ENCODE measurements around the gene ALDH5A1.

ALDH5A1 gene

GRCh38 chr6:24458941-24459340 is 35.8 kb upstream of the ALDH5A1 start:
- 78 to 84% methylated on average over 1 to 2 of the region's 2 CpGs for WGBS, 2 experiments (ENCODE audit: insufficient coverage in 2 of 2)
- Histone ChIP-seq H3K4me1 (ENCODE audit: control insufficient read depth, insufficient read depth, low read length, poor library complexity, severe bottlenecking) (no peaks in the 10 kb centered on the region), H3K4me3 (ENCODE audit: extremely low read depth, insufficient read depth, low read length, poor library complexity, severe bottlenecking) (no peak overlapping the region), H3K27ac (ENCODE audit: low read depth, low read length, severe bottlenecking) (no peak overlapping the region), H3K36me3 (ENCODE audit: control insufficient read depth, insufficient read depth, low read length) (no peaks in the 10 kb centered on the region), H3K9me3 (ENCODE audit: control insufficient read depth, low read length) (no peaks in the 10 kb centered on the region)

- no peak overlapping the region for H3K4me3 ChIP-seq (ENCODE audit: extremely low read depth, insufficient read depth, low read length, poor library complexity, severe bottlenecking)
- no peaks in the 10 kb centered on the region for H3K9me3 ChIP-seq (ENCODE audit: control insufficient read depth, low read length)
- no peaks in the 10 kb centered on the region for H3K36me3 ChIP-seq (ENCODE audit: control insufficient read depth, insufficient read depth, low read length)
- WGBS, 2 experiments (ENCODE audit: insufficient coverage in 2 of 2), result 91 to 100% methylated on average over 2 to 4 of the region's 4 CpGs
- no peaks in the 10 kb centered on the region for H3K4me1 ChIP-seq (ENCODE audit: control insufficient read depth, insufficient read depth, low read length, poor library complexity, severe bottlenecking)
- H3K27ac ChIP-seq (ENCODE audit: low read depth, low read length, severe bottlenecking), result no peak overlapping the region
These were observed 33.8 kb upstream of the ALDH5A1 start for GRCh38 chr6:24460966-24461365.

- Histone ChIP-seq H3K27ac (ENCODE audit: low read depth, low read length, severe bottlenecking) (no peak overlapping the region), H3K4me3 (ENCODE audit: extremely low read depth, insufficient read depth, low read length, poor library complexity, severe bottlenecking) (no peak overlapping the region), H3K36me3 (ENCODE audit: control insufficient read depth, insufficient read depth, low read length) (no peaks in the 10 kb centered on the region), H3K9me3 (ENCODE audit: control insufficient read depth, low read length) (no peaks in the 10 kb centered on the region), H3K4me1 (ENCODE audit: control insufficient read depth, insufficient read depth, low read length, poor library complexity, severe bottlenecking) (no peaks in the 10 kb centered on the region)
- 87% methylated on average over 6 to 8 of the region's 11 CpGs for WGBS, 2 experiments (ENCODE audit: insufficient coverage in 2 of 2)
These were observed 30.3 kb upstream of the ALDH5A1 start for GRCh38 chr6:24464253-24465038.

GRCh38 chr6:24469811-24470210 is 25.0 kb upstream of the ALDH5A1 start:
- Histone ChIP-seq H3K27ac (ENCODE audit: low read depth, low read length, severe bottlenecking) (no peak overlapping the region), H3K4me3 (ENCODE audit: extremely low read depth, insufficient read depth, low read length, poor library complexity, severe bottlenecking) (no peak overlapping the region), H3K9me3 (ENCODE audit: control insufficient read depth, low read length) (no peaks in the 10 kb centered on the region), H3K4me1 (ENCODE audit: control insufficient read depth, insufficient read depth, low read length, poor library complexity, severe bottlenecking) (no peaks in the 10 kb centered on the region), H3K36me3 (ENCODE audit: control insufficient read depth, insufficient read depth, low read length) (no peaks in the 10 kb centered on the region)
- WGBS, 2 experiments (ENCODE audit: insufficient coverage in 2 of 2), result 70% methylated on average over 2 of the region's 7 CpGs; no CpG with 5 or more reads in 1 of the 2 experiments

DNA sequence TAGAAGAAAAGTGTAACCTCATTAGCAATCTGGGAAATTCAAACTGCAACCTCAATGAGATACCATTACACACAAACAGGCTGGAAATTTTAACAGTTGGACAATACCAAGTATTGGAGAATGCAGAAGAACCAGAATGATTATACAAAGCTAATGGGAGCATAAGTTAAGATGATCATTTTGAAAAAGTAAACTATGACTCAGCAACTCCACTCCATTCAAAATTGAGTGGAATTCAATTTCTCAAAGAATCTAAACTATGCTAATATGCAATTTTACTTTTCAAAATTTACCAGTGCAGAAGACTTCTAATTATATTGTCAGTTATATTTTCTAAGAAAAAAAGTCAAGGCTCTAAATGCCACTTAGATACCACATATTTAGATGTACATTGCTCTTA is 22.6 kb upstream of the ALDH5A1 start:
- no peaks in the 10 kb centered on the region for H3K4me1 ChIP-seq (ENCODE audit: control insufficient read depth, insufficient read depth, low read length, poor library complexity, severe bottlenecking)
- H3K27ac ChIP-seq (ENCODE audit: low read depth, low read length, severe bottlenecking), result no peak overlapping the region
- no peaks in the 10 kb centered on the region for H3K9me3 ChIP-seq (ENCODE audit: control insufficient read depth, low read length)
- H3K36me3 ChIP-seq (ENCODE audit: control insufficient read depth, insufficient read depth, low read length), result no peaks in the 10 kb centered on the region
- no peak overlapping the region for H3K4me3 ChIP-seq (ENCODE audit: extremely low read depth, insufficient read depth, low read length, poor library complexity, severe bottlenecking)

- WGBS, 2 experiments (ENCODE audit: insufficient coverage in 2 of 2), result 83 to 95% methylated on average over 5 to 6 of the region's 6 CpGs
- no peak overlapping the region for H3K27ac ChIP-seq (ENCODE audit: low read depth, low read length, severe bottlenecking)
- H3K9me3 ChIP-seq (ENCODE audit: control insufficient read depth, low read length), result no peaks in the 10 kb centered on the region
- H3K36me3 ChIP-seq (ENCODE audit: control insufficient read depth, insufficient read depth, low read length), result no peaks in the 10 kb centered on the region
- H3K4me1 ChIP-seq (ENCODE audit: control insufficient read depth, insufficient read depth, low read length, poor library complexity, severe bottlenecking), result no peaks in the 10 kb centered on the region
- H3K4me3 ChIP-seq (ENCODE audit: extremely low read depth, insufficient read depth, low read length, poor library complexity, severe bottlenecking), result no peak overlapping the region
These were observed 18.1 kb upstream of the ALDH5A1 start for GRCh38 chr6:24476631-24477030.

- no CpG with 5 or more reads among the region's 1 CpG for WGBS, 2 experiments (ENCODE audit: insufficient coverage in 2 of 2)
- H3K27ac ChIP-seq (ENCODE audit: low read depth, low read length, severe bottlenecking), result no peak overlapping the region
- H3K9me3 ChIP-seq (ENCODE audit: control insufficient read depth, low read length), result no peaks in the 10 kb centered on the region
- no peak overlapping the region for H3K4me3 ChIP-seq (ENCODE audit: extremely low read depth, insufficient read depth, low read length, poor library complexity, severe bottlenecking)
- H3K36me3 ChIP-seq (ENCODE audit: control insufficient read depth, insufficient read depth, low read length), result no peaks in the 10 kb centered on the region
- H3K4me1 ChIP-seq (ENCODE audit: control insufficient read depth, insufficient read depth, low read length, poor library complexity, severe bottlenecking), result no peaks in the 10 kb centered on the region
These were observed 17.7 kb upstream of the ALDH5A1 start for GRCh38 chr6:24477070-24477469.

- no peak overlapping the region for H3K27ac ChIP-seq (ENCODE audit: low read depth, low read length, severe bottlenecking)
- H3K4me3 ChIP-seq (ENCODE audit: extremely low read depth, insufficient read depth, low read length, poor library complexity, severe bottlenecking), result no peak overlapping the region
- no peaks in the 10 kb centered on the region for H3K36me3 ChIP-seq (ENCODE audit: control insufficient read depth, insufficient read depth, low read length)
- no peaks in the 10 kb centered on the region for H3K9me3 ChIP-seq (ENCODE audit: control insufficient read depth, low read length)
- H3K4me1 ChIP-seq (ENCODE audit: control insufficient read depth, insufficient read depth, low read length, poor library complexity, severe bottlenecking), result no peaks in the 10 kb centered on the region
- 77 to 100% methylated on average over 2 to 3 of the region's 4 CpGs for WGBS, 2 experiments (ENCODE audit: insufficient coverage in 2 of 2)
These were observed 15.9 kb upstream of the ALDH5A1 start for GRCh38 chr6:24478903-24479302.

- 86 to 95% methylated on average over 5 to 8 of the region's 9 CpGs for WGBS, 2 experiments (ENCODE audit: insufficient coverage in 2 of 2)
- no peak overlapping the region for H3K4me3 ChIP-seq (ENCODE audit: extremely low read depth, insufficient read depth, low read length, poor library complexity, severe bottlenecking)
- no peaks in the 10 kb centered on the region for H3K36me3 ChIP-seq (ENCODE audit: control insufficient read depth, insufficient read depth, low read length)
- no peak overlapping the region for H3K27ac ChIP-seq (ENCODE audit: low read depth, low read length, severe bottlenecking)
- H3K4me1 ChIP-seq (ENCODE audit: control insufficient read depth, insufficient read depth, low read length, poor library complexity, severe bottlenecking), result no peaks in the 10 kb centered on the region
- H3K9me3 ChIP-seq (ENCODE audit: control insufficient read depth, low read length), result no peaks in the 10 kb centered on the region
These were observed 14.1 kb upstream of the ALDH5A1 start for GRCh38 chr6:24480705-24481104.

GRCh38 chr6:24481449-24481848 is 13.3 kb upstream of the ALDH5A1 start:
- 92% methylated on average over 3 to 5 of the region's 5 CpGs for WGBS, 2 experiments (ENCODE audit: insufficient coverage in 2 of 2)

GRCh38 chr6:24484657-24485323 is 10.0 kb upstream of the ALDH5A1 start:
- Histone ChIP-seq H3K36me3 (ENCODE audit: control insufficient read depth, insufficient read depth, low read length) (no peaks in the 10 kb centered on the region), H3K4me3 (ENCODE audit: extremely low read depth, insufficient read depth, low read length, poor library complexity, severe bottlenecking) (no peak overlapping the region), H3K27ac (ENCODE audit: low read depth, low read length, severe bottlenecking) (no peak overlapping the region), H3K4me1 (ENCODE audit: control insufficient read depth, insufficient read depth, low read length, poor library complexity, severe bottlenecking) (no peaks in the 10 kb centered on the region), H3K9me3 (ENCODE audit: control insufficient read depth, low read length) (no peaks in the 10 kb centered on the region)
- WGBS, 2 experiments (ENCODE audit: insufficient coverage in 2 of 2), result 85% methylated on average over 2 of the region's 7 CpGs; no CpG with 5 or more reads in 1 of the 2 experiments

More at GRCh38 chr6:24481449-24481848, 13.3 kb upstream of the ALDH5A1 start:
- H3K9me3 ChIP-seq (ENCODE audit: control insufficient read depth, low read length), result no peaks in the 10 kb centered on the region
- no peaks in the 10 kb centered on the region for H3K4me1 ChIP-seq (ENCODE audit: control insufficient read depth, insufficient read depth, low read length, poor library complexity, severe bottlenecking)
- no peak overlapping the region for H3K4me3 ChIP-seq (ENCODE audit: extremely low read depth, insufficient read depth, low read length, poor library complexity, severe bottlenecking)
- no peaks in the 10 kb centered on the region for H3K36me3 ChIP-seq (ENCODE audit: control insufficient read depth, insufficient read depth, low read length)
- H3K27ac ChIP-seq (ENCODE audit: low read depth, low read length, severe bottlenecking), result no peak overlapping the region
